ENCODE data around the gene CFLAR.
"Not testable (repeated sequence)": the region's sequence is repeated elsewhere in the genome, so short reads cannot be mapped to it uniquely, and the experiment has no call there.

Gene CFLAR

DNA sequence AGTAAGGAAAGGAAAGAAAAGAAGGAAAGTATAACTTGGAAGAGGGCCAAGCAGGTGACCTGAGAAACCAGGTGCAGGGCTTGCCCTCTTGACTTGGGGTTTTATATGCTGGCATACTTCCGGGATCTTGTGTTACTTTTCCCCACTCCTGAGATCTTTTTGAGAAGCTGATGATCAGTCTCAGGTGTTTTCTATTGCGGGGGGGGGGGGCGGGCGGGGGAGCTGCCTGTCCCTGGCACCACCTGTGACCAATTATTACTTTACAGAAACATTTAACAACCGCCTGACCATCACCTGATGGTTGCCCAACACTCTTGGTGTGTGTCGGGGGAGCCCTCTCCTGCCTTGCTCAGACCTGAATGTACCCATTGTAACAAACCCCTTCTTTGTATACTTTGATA lies 60.1 kb downstream of the CFLAR start:
- no peak for DNase-seq (ENCODE audit: low spot score)
- TF ChIP-seq, protein P1, sequence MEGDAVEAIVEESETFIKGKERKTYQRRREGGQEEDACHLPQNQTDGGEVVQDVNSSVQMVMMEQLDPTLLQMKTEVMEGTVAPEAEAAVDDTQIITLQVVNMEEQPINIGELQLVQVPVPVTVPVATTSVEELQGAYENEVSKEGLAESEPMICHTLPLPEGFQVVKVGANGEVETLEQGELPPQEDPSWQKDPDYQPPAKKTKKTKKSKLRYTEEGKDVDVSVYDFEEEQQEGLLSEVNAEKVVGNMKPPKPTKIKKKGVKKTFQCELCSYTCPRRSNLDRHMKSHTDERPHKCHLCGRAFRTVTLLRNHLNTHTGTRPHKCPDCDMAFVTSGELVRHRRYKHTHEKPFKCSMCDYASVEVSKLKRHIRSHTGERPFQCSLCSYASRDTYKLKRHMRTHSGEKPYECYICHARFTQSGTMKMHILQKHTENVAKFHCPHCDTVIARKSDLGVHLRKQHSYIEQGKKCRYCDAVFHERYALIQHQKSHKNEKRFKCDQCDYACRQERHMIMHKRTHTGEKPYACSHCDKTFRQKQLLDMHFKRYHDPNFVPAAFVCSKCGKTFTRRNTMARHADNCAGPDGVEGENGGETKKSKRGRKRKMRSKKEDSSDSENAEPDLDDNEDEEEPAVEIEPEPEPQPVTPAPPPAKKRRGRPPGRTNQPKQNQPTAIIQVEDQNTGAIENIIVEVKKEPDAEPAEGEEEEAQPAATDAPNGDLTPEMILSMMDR (IDR thresholded peaks at IDR 0.05; ENCODE audit: extremely low read depth, missing control alignments): no peak

DNA sequence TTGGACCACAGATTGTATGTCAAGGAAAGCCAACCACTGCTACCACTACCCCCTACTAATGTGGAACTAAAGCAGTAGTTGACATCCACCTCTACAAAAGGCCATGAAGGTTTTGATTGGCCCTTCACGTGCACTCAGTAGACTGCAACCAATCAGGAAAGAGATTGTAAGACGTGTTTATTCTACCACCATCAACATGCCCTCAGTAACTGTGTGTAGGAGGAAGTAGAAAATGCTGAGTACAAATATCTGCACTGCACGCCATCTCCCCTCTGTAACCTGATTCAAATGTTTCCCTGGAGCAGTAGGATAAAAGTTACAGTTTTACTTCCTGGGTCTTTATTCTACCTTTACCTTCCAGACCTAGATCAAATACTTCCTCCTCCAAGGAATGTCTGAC lies 64.0 kb downstream of the CFLAR start:
- no peak for DNase-seq (ENCODE audit: low spot score)
- TF ChIP-seq, protein P1 (IDR thresholded peaks at IDR 0.05; ENCODE audit: extremely low read depth, missing control alignments): no peak

DNA sequence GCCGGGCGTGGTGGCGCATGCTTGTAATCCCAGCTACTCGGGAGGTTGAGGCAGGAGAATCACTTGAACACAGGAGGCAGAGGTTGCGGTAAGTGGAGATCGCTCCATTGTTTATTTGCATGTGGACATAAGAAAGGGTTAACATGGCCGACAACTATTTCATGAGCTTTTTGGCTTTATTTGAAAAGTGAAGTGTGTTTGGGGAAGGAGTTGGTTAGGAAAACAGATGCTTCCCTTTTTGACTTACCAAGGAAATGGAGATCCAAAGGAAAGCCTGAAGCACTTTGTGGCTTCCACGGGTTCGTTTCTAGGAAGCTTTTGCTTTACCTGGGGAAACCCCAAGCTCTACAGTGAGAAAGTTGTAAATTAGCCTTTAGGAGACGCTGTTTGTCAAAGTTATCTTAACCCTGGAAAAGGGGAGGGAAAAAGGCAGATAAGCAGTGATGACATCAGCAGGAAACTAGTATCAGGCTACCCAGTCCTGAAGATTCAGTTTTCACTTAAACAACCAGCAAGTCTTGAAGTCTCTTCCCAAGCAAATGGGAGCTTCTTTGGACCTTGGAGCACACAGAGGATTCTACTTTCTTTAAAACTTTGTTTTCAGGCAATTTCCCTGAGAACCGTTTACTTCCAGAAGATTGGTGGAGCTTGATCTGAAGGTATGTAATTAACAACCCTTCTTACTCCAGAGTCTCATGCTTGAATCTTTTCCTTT lies 66.8 kb downstream of the CFLAR start, which contains the start of gene CASP10:
Gene CASP10 (plus strand): TSS at position 492 of the 715 bp plus-strand sequence. CDS start 2,637 bp downstream, outside the sequence.
- DNase-seq (ENCODE audit: low spot score): peak; percentile 69
- TF ChIP-seq, protein P1 (IDR thresholded peaks at IDR 0.05; ENCODE audit: extremely low read depth, missing control alignments): peak; percentile 42

DNA sequence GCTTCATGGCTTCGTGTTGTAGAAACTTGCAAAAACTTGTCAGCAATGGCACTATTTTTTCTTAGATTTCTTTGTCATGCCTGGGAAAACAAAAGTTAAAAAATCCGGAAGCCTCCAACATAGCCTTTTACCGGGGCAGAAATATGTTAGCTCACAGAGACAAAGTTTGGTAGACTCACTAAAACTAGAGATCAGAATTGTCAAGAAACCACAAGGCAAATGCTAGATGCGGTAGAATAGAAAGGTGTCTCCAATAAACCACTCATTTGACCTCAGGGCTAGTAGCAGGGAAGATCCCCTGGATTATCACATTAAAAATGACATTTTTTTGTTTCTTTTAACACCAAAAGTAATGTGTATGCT lies 67.4 kb downstream of the CFLAR start:
- no peak for DNase-seq (ENCODE audit: low spot score)
- TF ChIP-seq, protein P1 (IDR thresholded peaks at IDR 0.05; ENCODE audit: extremely low read depth, missing control alignments): no peak

DNA sequence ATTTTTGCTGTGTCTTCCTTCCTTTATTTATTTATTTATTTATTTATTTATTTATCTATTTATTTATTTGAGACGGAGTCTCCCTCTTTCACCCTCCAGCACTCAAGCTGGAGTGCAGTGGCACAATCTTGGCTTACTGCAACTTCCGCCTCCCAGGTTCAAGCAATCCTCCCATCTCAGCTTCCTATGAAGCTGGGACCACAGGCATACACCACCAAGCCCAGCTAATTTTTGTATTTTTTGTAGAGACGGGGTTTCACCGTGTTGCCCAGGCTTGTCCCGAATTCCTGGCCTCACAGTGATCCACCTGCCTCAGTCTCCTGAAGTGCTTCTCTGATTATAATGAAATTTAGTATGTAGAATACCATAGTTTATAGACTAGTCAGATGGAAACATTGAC lies 67.9 kb downstream of the CFLAR start:
- DNase-seq (ENCODE audit: low spot score): not testable (repeated sequence)

DNA sequence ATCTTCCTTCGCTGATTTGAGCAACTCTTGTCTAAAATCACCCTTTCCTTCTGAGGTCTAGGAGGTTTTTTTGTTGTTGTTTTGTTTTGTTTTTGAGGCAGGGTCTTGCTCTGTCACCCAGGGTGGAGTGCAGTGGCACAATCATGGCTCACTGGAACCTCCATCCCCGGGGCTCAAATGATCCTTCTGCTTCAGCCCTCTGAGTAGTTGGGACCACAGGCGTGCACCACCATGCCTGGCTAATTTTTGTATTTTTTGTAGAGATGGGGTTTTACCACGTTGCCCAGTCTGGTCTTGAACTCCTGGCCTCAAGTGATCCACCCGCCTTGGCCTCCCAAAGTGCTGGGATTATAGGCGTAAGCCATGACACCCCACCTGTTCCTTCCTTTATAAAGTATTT lies 68.3 kb downstream of the CFLAR start:
- DNase-seq (ENCODE audit: low spot score): not testable (repeated sequence)

DNA sequence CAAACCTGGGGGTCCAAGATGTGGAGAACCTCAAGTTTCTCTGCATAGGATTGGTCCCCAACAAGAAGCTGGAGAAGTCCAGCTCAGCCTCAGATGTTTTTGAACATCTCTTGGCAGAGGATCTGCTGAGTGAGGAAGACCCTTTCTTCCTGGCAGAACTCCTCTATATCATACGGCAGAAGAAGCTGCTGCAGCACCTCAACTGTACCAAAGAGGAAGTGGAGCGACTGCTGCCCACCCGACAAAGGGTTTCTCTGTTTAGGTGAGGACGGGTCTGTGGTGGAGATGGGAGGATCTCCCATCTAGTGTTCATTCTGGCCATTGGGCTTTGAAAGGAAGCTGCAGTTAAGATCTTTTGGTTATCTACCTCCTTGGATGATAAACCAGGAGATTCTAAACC lies 69.9 kb downstream of the CFLAR start:
- TF ChIP-seq, protein P1 (IDR thresholded peaks at IDR 0.05; ENCODE audit: extremely low read depth, missing control alignments): no peak
- DNase-seq (ENCODE audit: low spot score): no peak

DNA sequence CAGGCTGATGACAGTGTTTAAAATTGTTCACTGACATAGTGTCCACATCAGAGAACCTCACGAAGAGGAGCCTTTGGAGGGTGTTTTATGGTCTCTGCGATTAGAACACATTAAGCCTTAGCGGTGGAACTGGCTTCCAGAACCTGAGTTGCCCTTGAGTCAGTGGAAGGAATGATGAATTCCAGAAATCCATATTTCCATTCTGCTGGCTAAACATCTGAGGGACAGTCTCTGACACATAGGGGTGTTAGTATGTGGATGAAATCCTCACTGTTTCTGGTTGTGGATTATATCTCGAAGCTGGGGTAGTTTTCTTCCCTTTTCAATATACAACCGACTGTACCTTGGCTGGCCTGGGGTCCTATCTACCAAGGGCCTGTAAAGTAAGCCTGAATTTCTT lies 71.0 kb downstream of the CFLAR start:
- TF ChIP-seq, protein P1 (IDR thresholded peaks at IDR 0.05; ENCODE audit: extremely low read depth, missing control alignments): no peak
- DNase-seq (ENCODE audit: low spot score): no peak
